ENCODE results near the gene MYMX. TPM values are rescaled to one million over a fixed set of nuclear protein-coding genes. Genes with fewer than 3 reads are reported as not detected.

Gene MYMX
- total and polyA plus RNA-seq, 12 donors: 0.41 to 2.3 (median 0.88) TPM; not detected in 6

GRCh38 chr6:44265007-44265721, 48.4 kb downstream of the MYMX start, which contains the start of gene NFKBIE:
Gene NFKBIE, minus strand, starts transcription at chr6:44265551. Its CDS starts 205 bp downstream, at chr6:44265346.
- Histone ChIP-seq H3K4me1 (peaks cover 18 to 46% (median 28%) of the 10 kb centered on the region in 9 donors), H3K27ac (peak within 1 kb of the TSS; percentile 34 to 93 (median 76)), H3K27me3 (peaks cover 5 to 27% (median 15%) of the 10 kb centered on the region in 7 donors), H3K9me3 (no peaks in the 10 kb centered on the region), H3K4me3 (peak within 1 kb of the TSS; percentile 66 to 98 (median 82)), H3K36me3 (peaks cover 0 to 24% (median 0%) of the 10 kb centered on the region in 9 donors)
- DNase-seq: peak; percentile 95 to 97
- peak; percentile 89 to 95 (median 94) for ATAC-seq
- peak in 7 of 9 donors; percentile 16 to 38 (median 35) for TF ChIP-seq CTCF (IDR thresholded peaks at IDR 0.05)
- intact Hi-C loops (cut with DNase I): loop anchor here in 5 of 10 donors (5.0 to 10.0 kb wide), 5 partner anchors 37 to 168 kb away; partner anchors contain the start of gene AARS2 (in 1 of the 5)
- 0 to 1% methylated on average over 53 to 72 of the region's 72 CpGs for WGBS, 2 donors

DNA sequence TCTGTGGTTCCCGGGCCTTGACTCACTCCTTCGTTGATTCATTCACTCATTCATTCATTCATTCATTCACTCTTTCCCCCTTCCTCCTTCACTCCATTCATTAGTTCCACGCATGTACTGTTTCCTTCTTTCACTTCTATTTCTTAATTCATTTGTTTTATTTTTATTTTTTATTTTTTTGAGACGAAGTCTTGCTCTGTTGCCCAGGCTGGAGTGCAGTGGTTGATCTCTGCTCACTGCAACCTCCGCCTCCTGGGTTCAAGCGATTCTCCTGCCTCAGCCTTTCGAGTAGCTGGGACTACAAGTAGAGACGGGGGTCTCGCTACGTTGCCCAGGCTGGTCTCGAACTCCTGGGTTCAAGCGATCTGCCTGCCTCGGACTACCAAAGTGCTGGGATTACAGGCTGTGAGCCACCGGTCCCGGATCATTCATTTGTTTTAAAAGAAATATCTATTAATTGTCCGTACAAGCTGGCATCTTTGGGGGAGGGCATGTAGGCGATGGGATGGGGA, 49.1 kb downstream of the MYMX start:
- H3K4me3 ChIP-seq: peak overlapping the region in 9 of 10 donors; percentile 67 to 98 (median 85)
- H3K4me1 ChIP-seq: peaks cover 18 to 46% (median 29%) of the 10 kb centered on the region in 9 donors
- no peak for TF ChIP-seq CTCF (IDR thresholded peaks at IDR 0.05)
- H3K9me3 ChIP-seq: no peaks in the 10 kb centered on the region
- intact Hi-C loops (cut with DNase I): loop anchor here in 5 of 10 donors (2.0 to 10.0 kb wide), 6 partner anchors 37 to 168 kb away; partner anchors contain the start of gene AARS2 (in 1 of the 5)
- ATAC-seq: no peak
- H3K36me3 ChIP-seq: peaks cover 0 to 20% (median 0%) of the 10 kb centered on the region in 9 donors
- DNase-seq: no peak
- H3K27ac ChIP-seq: peak overlapping the region in 5 of 10 donors; percentile 63 to 93 (median 78)
- H3K27me3 ChIP-seq: peaks cover 10 to 32% (median 19%) of the 10 kb centered on the region in 7 donors
- WGBS, 2 donors: 68 to 70% methylated on average over 17 of the region's 17 CpGs

GRCh38 chr6:44266347-44266746, 49.6 kb downstream of the MYMX start:
- Histone ChIP-seq H3K36me3 (peaks cover 0 to 15% (median 0%) of the 10 kb centered on the region in 9 donors), H3K27me3 (peaks cover 10 to 37% (median 23%) of the 10 kb centered on the region in 7 donors), H3K27ac (no peak overlapping the region), H3K9me3 (no peaks in the 10 kb centered on the region), H3K4me3 (no peak overlapping the region), H3K4me1 (peaks cover 18 to 43% (median 29%) of the 10 kb centered on the region in 9 donors)
- TF ChIP-seq CTCF (IDR thresholded peaks at IDR 0.05): no peak
- intact Hi-C loops (cut with DNase I): loop anchor here in 5 of 10 donors (2.0 to 10.0 kb wide), 6 partner anchors 36 to 169 kb away; partner anchors contain the start of gene AARS2 (in 1 of the 5)
- ATAC-seq (no peak), DNase-seq (no peak)
- 78 to 82% methylated on average over 3 of the region's 3 CpGs for whole genome bisulfite sequencing, 2 donors

DNA sequence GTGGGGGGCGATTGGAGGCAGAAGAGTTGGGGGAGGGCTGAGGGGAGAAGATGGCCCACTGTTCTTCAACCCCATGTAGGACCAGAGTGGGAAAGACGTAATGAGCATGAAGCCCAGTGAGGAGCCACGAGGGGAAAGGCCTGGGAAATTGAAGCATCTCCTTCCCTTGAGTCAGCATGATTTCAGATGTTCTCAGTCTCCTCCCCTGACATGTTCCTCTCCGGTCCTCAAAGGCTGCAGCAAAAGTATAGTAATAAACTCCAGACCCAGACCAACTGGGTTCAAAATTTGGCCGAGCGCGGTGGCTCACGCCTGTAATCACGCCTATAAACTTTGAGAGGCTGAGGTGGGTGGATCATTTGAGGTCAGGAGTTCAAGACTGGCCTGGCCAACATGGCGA, 50.5 kb downstream of the MYMX start:
- no peak for DNase-seq
- no peak overlapping the region for H3K27ac ChIP-seq
- H3K27me3 ChIP-seq: peaks cover 10 to 45% (median 32%) of the 10 kb centered on the region in 7 donors
- TF ChIP-seq CTCF (IDR thresholded peaks at IDR 0.05): no peak
- 69 to 72% methylated on average over 10 of the region's 10 CpGs for WGBS, 2 donors
- no peak for ATAC-seq
- intact Hi-C loops (cut with DNase I): loop anchor here in 5 of 10 donors (1.0 to 10.0 kb wide), 7 partner anchors 35 to 170 kb away; partner anchors contain the start of gene AARS2 (in 1 of the 5)
- peaks cover 18 to 34% (median 27%) of the 10 kb centered on the region in 9 donors for H3K4me1 ChIP-seq
- H3K36me3 ChIP-seq: peaks cover 0 to 6% (median 0%) of the 10 kb centered on the region in 9 donors
- no peak overlapping the region for H3K4me3 ChIP-seq
- H3K9me3 ChIP-seq: no peaks in the 10 kb centered on the region
